GM12874 (cell line): ENCODE results near the gene TYRP1.

Experiments
- TF ChIP-seq, protein P1 (sequence below): IDR thresholded peaks from 2 replicates; pipeline ENCODE4 v1.5.1; 2011; ENCODE audit warnings: low read depth, mild to moderate bottlenecking, control low read depth, low read length, moderate library complexity; ENCODE audit not compliant: insufficient read depth

The TYRP1 gene

GRCh38 chr9:12708562-12709298, 15.5 kb downstream of the TYRP1 start:
- TF ChIP-seq, protein P1, sequence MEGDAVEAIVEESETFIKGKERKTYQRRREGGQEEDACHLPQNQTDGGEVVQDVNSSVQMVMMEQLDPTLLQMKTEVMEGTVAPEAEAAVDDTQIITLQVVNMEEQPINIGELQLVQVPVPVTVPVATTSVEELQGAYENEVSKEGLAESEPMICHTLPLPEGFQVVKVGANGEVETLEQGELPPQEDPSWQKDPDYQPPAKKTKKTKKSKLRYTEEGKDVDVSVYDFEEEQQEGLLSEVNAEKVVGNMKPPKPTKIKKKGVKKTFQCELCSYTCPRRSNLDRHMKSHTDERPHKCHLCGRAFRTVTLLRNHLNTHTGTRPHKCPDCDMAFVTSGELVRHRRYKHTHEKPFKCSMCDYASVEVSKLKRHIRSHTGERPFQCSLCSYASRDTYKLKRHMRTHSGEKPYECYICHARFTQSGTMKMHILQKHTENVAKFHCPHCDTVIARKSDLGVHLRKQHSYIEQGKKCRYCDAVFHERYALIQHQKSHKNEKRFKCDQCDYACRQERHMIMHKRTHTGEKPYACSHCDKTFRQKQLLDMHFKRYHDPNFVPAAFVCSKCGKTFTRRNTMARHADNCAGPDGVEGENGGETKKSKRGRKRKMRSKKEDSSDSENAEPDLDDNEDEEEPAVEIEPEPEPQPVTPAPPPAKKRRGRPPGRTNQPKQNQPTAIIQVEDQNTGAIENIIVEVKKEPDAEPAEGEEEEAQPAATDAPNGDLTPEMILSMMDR = no peak

DNA sequence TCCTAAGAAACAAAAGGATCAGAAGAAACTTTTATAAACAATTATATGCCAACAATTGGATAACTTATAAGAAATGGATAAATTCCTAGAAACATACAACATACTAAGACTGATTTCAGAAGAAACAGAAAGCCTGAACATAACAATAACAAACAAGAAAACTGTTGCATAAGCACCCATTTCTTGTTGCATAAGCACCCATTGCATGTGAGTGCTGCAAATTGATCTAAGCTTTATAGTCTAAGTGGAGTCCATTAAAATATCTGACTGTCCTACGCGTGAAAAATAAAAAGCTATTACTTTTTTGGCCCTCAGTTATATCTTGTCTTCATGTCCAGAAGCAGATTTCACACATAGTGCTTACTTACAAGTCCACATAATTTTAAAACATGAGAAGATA, 19.3 kb downstream of the TYRP1 start:
- TF ChIP-seq, protein P1 = no peak

DNA sequence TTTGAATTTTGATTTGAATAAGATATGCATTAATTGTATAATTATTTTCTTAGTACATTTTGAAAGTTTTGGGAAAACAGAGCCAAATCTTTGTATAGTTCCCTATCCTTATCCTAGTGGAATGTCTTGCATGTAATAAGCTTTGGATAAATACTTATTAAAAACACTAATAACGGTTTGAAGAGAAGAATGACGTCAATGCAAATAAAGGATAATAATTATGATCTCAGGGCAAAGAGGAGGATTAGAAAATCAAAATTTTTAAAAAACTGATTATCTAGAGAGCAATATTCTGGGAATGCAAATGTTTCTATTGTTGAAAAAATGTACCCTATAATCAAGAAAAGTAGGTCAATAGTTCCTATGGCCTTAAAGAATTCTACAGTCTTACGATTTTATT, 22.1 kb downstream of the TYRP1 start:
- TF ChIP-seq, protein P1 = no peak

DNA sequence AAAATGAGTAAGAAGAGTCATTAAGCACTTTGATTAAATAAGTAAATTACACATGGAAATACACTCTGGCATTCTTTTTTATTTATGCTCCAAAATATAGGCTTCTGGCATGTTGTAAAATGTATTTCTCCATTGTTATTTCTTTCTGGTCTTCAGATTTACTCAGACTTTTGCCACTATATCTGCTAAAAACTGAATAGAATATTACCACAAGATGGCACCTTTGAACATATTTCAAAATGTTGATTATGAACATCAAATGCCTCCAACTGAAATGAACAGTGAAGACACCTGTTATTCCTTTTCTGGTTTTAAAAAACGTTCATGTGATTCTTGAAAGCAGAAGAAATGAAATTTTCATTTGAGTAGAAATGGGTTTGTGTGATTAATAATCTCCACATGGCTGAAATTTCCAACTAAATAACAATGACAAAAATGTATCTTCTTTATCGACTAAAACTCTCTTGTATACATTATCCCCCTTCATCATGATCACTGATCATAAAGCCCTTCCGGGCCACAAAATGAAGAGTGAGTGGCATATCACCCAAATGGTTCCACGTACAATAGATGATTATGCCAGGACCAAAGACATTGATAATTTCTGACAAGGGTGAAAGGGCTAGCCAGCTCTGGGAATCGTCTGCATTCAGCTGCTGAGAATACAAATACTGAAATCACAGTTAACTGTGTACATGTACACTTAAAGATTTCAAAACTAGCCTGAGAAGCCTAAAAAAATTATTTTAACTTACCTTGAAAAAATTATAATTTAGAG, 23.8 kb downstream of the TYRP1 start:
- TF ChIP-seq, protein P1 = no peak

GRCh38 chr9:12717907-12718306, 24.7 kb downstream of the TYRP1 start:
- TF ChIP-seq, protein P1 = no peak

DNA sequence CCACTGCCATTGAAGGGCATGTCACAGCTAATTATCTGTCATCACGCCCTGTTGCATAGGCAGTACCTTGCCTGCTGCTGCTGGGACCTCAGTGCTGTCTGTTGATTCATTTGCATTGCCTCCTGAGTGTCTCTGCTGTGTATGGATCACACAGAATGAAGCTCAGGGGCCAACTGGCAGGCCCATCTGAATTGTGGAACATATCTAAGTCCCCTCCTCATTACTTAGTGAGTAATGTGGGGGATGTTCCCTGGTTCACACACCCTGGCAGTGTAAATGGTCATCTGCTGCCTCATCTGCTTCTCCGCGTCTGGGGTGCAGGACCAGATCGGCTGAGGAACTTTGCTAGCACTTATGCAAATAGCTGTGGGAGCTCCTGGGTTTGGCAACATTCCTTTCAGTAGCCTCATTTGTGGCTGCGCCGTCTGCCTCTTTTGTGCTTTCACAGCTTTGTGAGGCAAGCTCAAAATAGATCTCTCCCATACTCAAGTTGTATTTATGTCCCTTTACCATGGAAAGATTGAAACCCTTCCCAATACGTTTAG, 25.4 kb downstream of the TYRP1 start:
- TF ChIP-seq, protein P1 = no peak

DNA sequence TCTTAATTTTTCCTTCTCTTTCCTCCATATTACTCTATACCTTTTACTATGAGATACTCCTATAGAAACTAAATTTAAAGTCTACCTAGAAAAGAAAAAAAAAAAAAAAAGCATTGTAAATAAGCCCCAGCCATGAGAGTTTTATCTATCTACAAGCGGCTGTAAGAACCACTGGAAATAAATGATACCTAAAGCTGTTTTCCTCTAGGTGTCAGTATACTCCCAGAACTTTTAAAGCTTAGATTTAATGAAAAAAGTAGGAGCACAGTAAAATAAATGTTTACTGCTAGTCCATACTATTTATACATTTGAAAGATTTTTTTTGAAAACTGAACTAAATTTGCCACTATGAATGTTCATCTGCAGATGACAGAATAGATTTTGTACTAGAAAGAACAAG, 26.2 kb downstream of the TYRP1 start:
- TF ChIP-seq, protein P1 = no peak
